GM19240 (cell line): Measurements from ENCODE around the gene DIP2A.
"Not testable (repeated sequence)": the region's sequence is repeated elsewhere in the genome, so short reads cannot be mapped to it uniquely, and the experiment has no call there.

Experiments used
- DNase-seq: peaks from one replicate; pipeline ENCODE4 v3.0.0; 2011; ENCODE audit warnings: low spot score; ENCODE audit not compliant: insufficient read length

Gene DIP2A

GRCh38 chr21:46554431-46555224 is 95.9 kb downstream of the DIP2A start:
- DNase-seq: no peak

- no peak for DNase-seq
These were observed 96.5 kb downstream of the DIP2A start for GRCh38 chr21:46555225-46555617.

GRCh38 chr21:46555678-46556077 is 97.0 kb downstream of the DIP2A start:
- no peak for DNase-seq

- no peak for DNase-seq
These were observed 98.1 kb downstream of the DIP2A start for GRCh38 chr21:46556802-46557201.

GRCh38 chr21:46557469-46557868 is 98.8 kb downstream of the DIP2A start:
- no peak for DNase-seq

GRCh38 chr21:46557919-46558392 is 99.3 kb downstream of the DIP2A start:
- DNase-seq: no peak

GRCh38 chr21:46559291-46559983 is 100.7 kb downstream of the DIP2A start:
- DNase-seq: no peak

- DNase-seq: no peak
These were observed 102.1 kb downstream of the DIP2A start for GRCh38 chr21:46560568-46561444.

GRCh38 chr21:46561445-46562090 is 102.9 kb downstream of the DIP2A start:
- DNase-seq: no peak

- no peak for DNase-seq
These were observed 103.8 kb downstream of the DIP2A start for GRCh38 chr21:46562472-46562871.

- DNase-seq: no peak
These were observed 104.4 kb downstream of the DIP2A start for GRCh38 chr21:46562964-46563607.

- no peak for DNase-seq
These were observed 105.7 kb downstream of the DIP2A start for GRCh38 chr21:46564391-46564790.

- no peak for DNase-seq
These were observed 108.7 kb downstream of the DIP2A start for GRCh38 chr21:46567348-46567747.

- DNase-seq: no peak
These were observed 109.9 kb downstream of the DIP2A start for GRCh38 chr21:46568562-46568961.

- DNase-seq: no peak
These were observed 110.4 kb downstream of the DIP2A start for GRCh38 chr21:46569081-46569480.

- no peak for DNase-seq
These were observed 111.4 kb downstream of the DIP2A start for GRCh38 chr21:46570119-46570518.

- DNase-seq: no peak
These were observed 111.9 kb downstream of the DIP2A start for GRCh38 chr21:46570631-46571030.

GRCh38 chr21:46572850-46573249 is 114.2 kb downstream of the DIP2A start:
- DNase-seq: no peak

GRCh38 chr21:46577786-46578185 is 119.1 kb downstream of the DIP2A start:
- not testable (repeated sequence) for DNase-seq

- DNase-seq: not testable (repeated sequence)
These were observed 120.7 kb downstream of the DIP2A start for GRCh38 chr21:46579394-46579793.
